GM18519 (cell line): ENCODE results near the gene QARS1.

Source experiments
- ATAC-seq: cut with Tn5 transposase; IDR thresholded peaks from one replicate; pipeline ENCODE4 v1.9.1; 2021; ENCODE audit warnings: mild to moderate bottlenecking, moderate library complexity; ENCODE audit not compliant: unreplicated experiment, low FRiP score

The QARS1 gene

GRCh38 chr3:49104427-49105291 is at the start of gene QARS1:
TSS of gene QARS1 (minus strand) at chr3:49104757. CDS start at chr3:49104733, 24 bp downstream.
- ATAC-seq: no peak

- ATAC-seq: no peak
Observed at GRCh38 chr3:49153349-49153912, 48.9 kb upstream of the QARS1 start.

GRCh38 chr3:49151610-49152009 is 47.1 kb upstream of the QARS1 start:
- no peak for ATAC-seq

- no peak for ATAC-seq
Observed at GRCh38 chr3:49148159-49148558, 43.6 kb upstream of the QARS1 start.

GRCh38 chr3:49140080-49140479 is 35.5 kb upstream of the QARS1 start:
- no peak for ATAC-seq

- no peak for ATAC-seq
Observed at GRCh38 chr3:49135499-49135898, 30.9 kb upstream of the QARS1 start.

GRCh38 chr3:49134471-49135265 is 30.1 kb upstream of the QARS1 start:
- no peak for ATAC-seq

- no peak for ATAC-seq
Observed at GRCh38 chr3:49133226-49133951, 28.8 kb upstream of the QARS1 start.

GRCh38 chr3:49132437-49133225 is 28.1 kb upstream of the QARS1 start, which contains the start of gene LAMB2:
TSS of gene LAMB2 (minus strand) at chr3:49133050. CDS start at chr3:49132867, 183 bp downstream.
- ATAC-seq: no peak

- ATAC-seq: no peak
Observed at GRCh38 chr3:49132073-49132436, 27.5 kb upstream of the QARS1 start.

GRCh38 chr3:49131576-49131975 is 27.0 kb upstream of the QARS1 start:
- ATAC-seq: no peak

- no peak for ATAC-seq
Observed at GRCh38 chr3:49131040-49131439, 26.5 kb upstream of the QARS1 start.

- no peak for ATAC-seq
Observed at GRCh38 chr3:49124991-49125670, 20.6 kb upstream of the QARS1 start.

GRCh38 chr3:49124203-49124602 is 19.6 kb upstream of the QARS1 start:
- no peak for ATAC-seq

- ATAC-seq: no peak
Observed at GRCh38 chr3:49123687-49124086, 19.1 kb upstream of the QARS1 start.

GRCh38 chr3:49122886-49123545 is 18.5 kb upstream of the QARS1 start:
- ATAC-seq: no peak

- ATAC-seq: no peak
Observed at GRCh38 chr3:49122451-49122850, 17.9 kb upstream of the QARS1 start.

GRCh38 chr3:49122022-49122421 is 17.5 kb upstream of the QARS1 start:
- no peak for ATAC-seq
